ENCODE measurements around the gene DMBT1.

DNA sequence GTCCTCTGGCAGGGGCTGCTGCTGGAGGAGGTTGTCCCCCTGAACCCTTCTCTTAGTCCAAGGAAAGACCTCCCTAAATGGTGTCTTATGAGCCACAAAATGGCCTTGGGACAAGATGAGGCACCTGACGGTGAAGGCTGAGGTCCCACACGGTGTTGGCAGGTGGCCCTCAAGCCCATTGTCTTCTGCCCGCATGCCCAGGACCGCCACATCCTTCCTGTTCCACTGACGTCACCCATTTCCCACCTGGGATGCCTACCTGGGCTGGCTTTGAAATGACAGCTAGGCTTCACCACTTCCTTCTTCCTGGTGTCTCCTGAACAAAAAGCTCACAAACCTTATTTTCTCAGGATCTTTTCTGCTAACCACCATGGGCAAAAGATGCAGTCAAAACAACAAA is 2.1 kb upstream of the DMBT1 start:
- TF ChIP-seq EP300 (IDR thresholded peaks at IDR 0.05; ENCODE audit: borderline replicate concordance in 1 of 2, control insufficient read depth in 1 of 2, low read depth in 2 of 2, low read length in 2 of 2) (no peak), MXI1 (IDR thresholded peaks at IDR 0.05; ENCODE audit: low read depth, low read length) (no peak), BHLHE40 (IDR thresholded peaks at IDR 0.05; ENCODE audit: borderline replicate concordance in 1 of 2, low read depth in 2 of 2, low read length in 1 of 2) (no peak), HDGF (IDR thresholded peaks at IDR 0.05) (no peak), KDM1A (IDR thresholded peaks at IDR 0.05; ENCODE audit: borderline replicate concordance) (no peak), TAF1 (IDR thresholded peaks at IDR 0.05; ENCODE audit: borderline replicate concordance, low read depth, low read length) (no peak), RAD21 (IDR thresholded peaks at IDR 0.05; ENCODE audit: insufficient read depth, low read depth, low read length) (no peak), FOXK2 (IDR thresholded peaks at IDR 0.05) (no peak), NFYB (IDR thresholded peaks at IDR 0.05; ENCODE audit: insufficient read depth, low read depth, low read length) (no peak)
- TF ChIP-seq, protein P1, sequence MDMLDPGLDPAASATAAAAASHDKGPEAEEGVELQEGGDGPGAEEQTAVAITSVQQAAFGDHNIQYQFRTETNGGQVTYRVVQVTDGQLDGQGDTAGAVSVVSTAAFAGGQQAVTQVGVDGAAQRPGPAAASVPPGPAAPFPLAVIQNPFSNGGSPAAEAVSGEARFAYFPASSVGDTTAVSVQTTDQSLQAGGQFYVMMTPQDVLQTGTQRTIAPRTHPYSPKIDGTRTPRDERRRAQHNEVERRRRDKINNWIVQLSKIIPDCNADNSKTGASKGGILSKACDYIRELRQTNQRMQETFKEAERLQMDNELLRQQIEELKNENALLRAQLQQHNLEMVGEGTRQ (IDR thresholded peaks at IDR 0.05; ENCODE audit: borderline replicate concordance, low read depth, low read length) = no peak
- TF ChIP-seq, protein P2, sequence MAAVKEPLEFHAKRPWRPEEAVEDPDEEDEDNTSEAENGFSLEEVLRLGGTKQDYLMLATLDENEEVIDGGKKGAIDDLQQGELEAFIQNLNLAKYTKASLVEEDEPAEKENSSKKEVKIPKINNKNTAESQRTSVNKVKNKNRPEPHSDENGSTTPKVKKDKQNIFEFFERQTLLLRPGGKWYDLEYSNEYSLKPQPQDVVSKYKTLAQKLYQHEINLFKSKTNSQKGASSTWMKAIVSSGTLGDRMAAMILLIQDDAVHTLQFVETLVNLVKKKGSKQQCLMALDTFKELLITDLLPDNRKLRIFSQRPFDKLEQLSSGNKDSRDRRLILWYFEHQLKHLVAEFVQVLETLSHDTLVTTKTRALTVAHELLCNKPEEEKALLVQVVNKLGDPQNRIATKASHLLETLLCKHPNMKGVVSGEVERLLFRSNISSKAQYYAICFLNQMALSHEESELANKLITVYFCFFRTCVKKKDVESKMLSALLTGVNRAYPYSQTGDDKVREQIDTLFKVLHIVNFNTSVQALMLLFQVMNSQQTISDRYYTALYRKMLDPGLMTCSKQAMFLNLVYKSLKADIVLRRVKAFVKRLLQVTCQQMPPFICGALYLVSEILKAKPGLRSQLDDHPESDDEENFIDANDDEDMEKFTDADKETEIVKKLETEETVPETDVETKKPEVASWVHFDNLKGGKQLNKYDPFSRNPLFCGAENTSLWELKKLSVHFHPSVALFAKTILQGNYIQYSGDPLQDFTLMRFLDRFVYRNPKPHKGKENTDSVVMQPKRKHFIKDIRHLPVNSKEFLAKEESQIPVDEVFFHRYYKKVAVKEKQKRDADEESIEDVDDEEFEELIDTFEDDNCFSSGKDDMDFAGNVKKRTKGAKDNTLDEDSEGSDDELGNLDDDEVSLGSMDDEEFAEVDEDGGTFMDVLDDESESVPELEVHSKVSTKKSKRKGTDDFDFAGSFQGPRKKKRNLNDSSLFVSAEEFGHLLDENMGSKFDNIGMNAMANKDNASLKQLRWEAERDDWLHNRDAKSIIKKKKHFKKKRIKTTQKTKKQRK (IDR thresholded peaks at IDR 0.05; ENCODE audit: low read depth, low read length) = no peak

Data from GM12878 (cell line).